GM19328 (cell line): ENCODE measurements around the gene TMEM255B.
"Not testable (repeated sequence)": the region's sequence is repeated elsewhere in the genome, so short reads cannot be mapped to it uniquely, and the experiment has no call there.

Source experiments
- ATAC-seq: cut with Tn5 transposase; IDR thresholded peaks from one replicate; pipeline ENCODE4 v1.9.1; 2021; ENCODE audit warnings: mild to moderate bottlenecking, moderate library complexity; ENCODE audit not compliant: unreplicated experiment

The TMEM255B gene

GRCh38 chr13:113758651-113759524 lies at the start of gene TMEM255B:
TMEM255B (plus strand) TSS chr13:113759226; CDS start chr13:113759270, 44 bp downstream.
- ATAC-seq = peak; percentile 84

GRCh38 chr13:113722921-113723320 lies 36.1 kb upstream of the TMEM255B start:
- no peak for ATAC-seq

GRCh38 chr13:113723410-113724015 lies 35.5 kb upstream of the TMEM255B start:
- ATAC-seq = no peak

- no peak for ATAC-seq
These were observed 34.8 kb upstream of the TMEM255B start for GRCh38 chr13:113724016-113724758.

- no peak for ATAC-seq
These were observed 34.2 kb upstream of the TMEM255B start for GRCh38 chr13:113724780-113725315.

- ATAC-seq = not testable (repeated sequence)
These were observed 33.5 kb upstream of the TMEM255B start for GRCh38 chr13:113725329-113726105.

- not testable (repeated sequence) for ATAC-seq
These were observed 32.8 kb upstream of the TMEM255B start for GRCh38 chr13:113726106-113726821.

- no peak for ATAC-seq
These were observed 32.0 kb upstream of the TMEM255B start for GRCh38 chr13:113726961-113727411.

- no peak for ATAC-seq
These were observed 30.4 kb upstream of the TMEM255B start for GRCh38 chr13:113728571-113729054.

- ATAC-seq = no peak
These were observed 29.6 kb upstream of the TMEM255B start for GRCh38 chr13:113729187-113730019.

GRCh38 chr13:113730258-113730691 lies 28.8 kb upstream of the TMEM255B start:
- ATAC-seq = no peak

GRCh38 chr13:113730831-113731191 lies 28.2 kb upstream of the TMEM255B start:
- ATAC-seq = no peak

GRCh38 chr13:113731192-113732175 lies 27.5 kb upstream of the TMEM255B start:
- no peak for ATAC-seq

GRCh38 chr13:113732176-113732960 lies 26.7 kb upstream of the TMEM255B start:
- ATAC-seq = no peak

- ATAC-seq = no peak
These were observed 25.8 kb upstream of the TMEM255B start for GRCh38 chr13:113732961-113733950.
